OCI-LY3 (cell line): ENCODE data around the gene DNAJC5.

ENCODE experiments used
- EZH2phosphoT487 ChIP-seq: fragments of 200-600 bp; shearing (Covaris generic); IDR thresholded peaks from 2 replicates; pipeline ENCODE4 v1.6.1; 2018; ENCODE audit warnings: antibody characterized with exemption, mixed run types, low read depth
- TF ChIP-seq, protein P1 (sequence below): fragments of 200-600, 300-600 bp; sonication (generic); IDR thresholded peaks from 2 replicates; pipeline ENCODE4 v1.5.1; 2014; ENCODE audit warnings: antibody characterized with exemption, low read length, low read depth

DNA sequence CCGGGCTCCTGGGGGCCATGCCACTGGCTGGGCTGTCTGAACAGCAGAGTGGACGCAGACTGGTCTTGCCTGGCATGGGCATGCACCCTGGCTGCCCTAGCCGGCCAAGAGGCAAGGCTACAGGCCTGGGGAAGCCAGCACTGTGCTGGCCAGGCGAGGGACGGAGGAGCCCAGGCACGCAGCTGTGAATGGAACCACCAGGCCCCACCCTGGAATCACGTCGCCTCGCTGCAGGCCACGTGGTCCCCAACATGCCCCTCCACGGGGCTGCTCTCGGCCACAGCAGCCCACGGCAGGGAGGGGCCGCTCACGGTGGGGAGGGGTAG lies 57.2 kb downstream of the DNAJC5 start:
- TF ChIP-seq, protein P1, sequence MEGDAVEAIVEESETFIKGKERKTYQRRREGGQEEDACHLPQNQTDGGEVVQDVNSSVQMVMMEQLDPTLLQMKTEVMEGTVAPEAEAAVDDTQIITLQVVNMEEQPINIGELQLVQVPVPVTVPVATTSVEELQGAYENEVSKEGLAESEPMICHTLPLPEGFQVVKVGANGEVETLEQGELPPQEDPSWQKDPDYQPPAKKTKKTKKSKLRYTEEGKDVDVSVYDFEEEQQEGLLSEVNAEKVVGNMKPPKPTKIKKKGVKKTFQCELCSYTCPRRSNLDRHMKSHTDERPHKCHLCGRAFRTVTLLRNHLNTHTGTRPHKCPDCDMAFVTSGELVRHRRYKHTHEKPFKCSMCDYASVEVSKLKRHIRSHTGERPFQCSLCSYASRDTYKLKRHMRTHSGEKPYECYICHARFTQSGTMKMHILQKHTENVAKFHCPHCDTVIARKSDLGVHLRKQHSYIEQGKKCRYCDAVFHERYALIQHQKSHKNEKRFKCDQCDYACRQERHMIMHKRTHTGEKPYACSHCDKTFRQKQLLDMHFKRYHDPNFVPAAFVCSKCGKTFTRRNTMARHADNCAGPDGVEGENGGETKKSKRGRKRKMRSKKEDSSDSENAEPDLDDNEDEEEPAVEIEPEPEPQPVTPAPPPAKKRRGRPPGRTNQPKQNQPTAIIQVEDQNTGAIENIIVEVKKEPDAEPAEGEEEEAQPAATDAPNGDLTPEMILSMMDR = no peak
- TF ChIP-seq EZH2phosphoT487 = no peak
